Tibial nerve (tissue), 4 donors: ENCODE data around the gene ING1. TPM values are rescaled to one million over a fixed set of nuclear protein-coding genes. Genes with fewer than 3 reads are reported as not detected.
"Not testable (repeated sequence)": the region's sequence is repeated elsewhere in the genome, so short reads cannot be mapped to it uniquely, and the experiment has no call there.

Source experiments
- DNase-seq, 2 donors: peaks; one replicate each; pipeline ENCODE4 v3.0.0-alpha.2; 2019; ENCODE audit warnings: low spot score in 2 of 2
- H3K27ac ChIP-seq, 4 donors: fragments of 200-600 bp; sonication (generic) in 3 of 4; one replicate each; pipeline ENCODE4 v1.5.1; 2017 to 2019; ENCODE audit warnings: mild to moderate bottlenecking in 1 of 4
- H3K27me3 ChIP-seq, 2 donors: fragments of 200-600 bp; sonication (generic) in 1 of 2; one replicate each; pipeline versions ENCODE4 v1.5.1 to v1.6.0; 2017 to 2019
- H3K36me3 ChIP-seq, 3 donors: fragments of 200-600 bp; sonication (generic); one replicate each; pipeline ENCODE4 v1.5.1; 2018 to 2019
- H3K4me1 ChIP-seq, 4 donors: fragments of 200-600 bp; sonication (generic) in 3 of 4; one replicate each; pipeline ENCODE4 v1.5.1; 2017 to 2019
- H3K4me3 ChIP-seq, 4 donors: fragments of 200-600 bp; sonication (generic) in 3 of 4; one replicate each; pipeline ENCODE4 v1.5.1; 2017 to 2019; ENCODE audit warnings: mild to moderate bottlenecking in 1 of 4, moderate library complexity in 1 of 4
- H3K9me3 ChIP-seq, 4 donors: fragments of 200-600 bp; sonication (generic) in 3 of 4; one replicate each; pipeline ENCODE4 v1.5.1; 2017 to 2019
- CTCF ChIP-seq, 5 experiments: fragments of 200-600 bp in 3 of 5; fragments of 450-650 bp in 2 of 5; sonication (generic) in 3 of 5; IDR thresholded peaks; one replicate each; pipeline ENCODE4 v1.5.1; 2016 to 2019; ENCODE audit warnings: antibody characterized with exemption in 5 of 5, mild to moderate bottlenecking in 3 of 5, moderate library complexity in 2 of 5
- EP300 ChIP-seq, 2 donors: sonication (generic); formaldehyde crosslinking; IDR thresholded peaks; one replicate each; pipeline ENCODE4 v1.6.1; 2017; ENCODE audit warnings: antibody characterized with exemption in 2 of 2, mild to moderate bottlenecking in 1 of 2
- POLR2A ChIP-seq, 2 donors: fragments of 450-650 bp; IDR thresholded peaks; one replicate each; pipeline ENCODE4 v1.6.1; 2017; ENCODE audit warnings: antibody characterized with exemption in 2 of 2, mild to moderate bottlenecking in 2 of 2, moderate library complexity in 2 of 2
- WGBS, 2 donors: methylation state at CpG; one replicate each; pipeline ENCODE4 v1.1.5; 2018; 5-methylcytosine and 5-hydroxymethylcytosine counted together
- total RNA-seq, 4 donors: library from RNA; depleted of rRNA; stranded (reverse); fragments of >200 nt; gene quantifications; one replicate each; pipeline ENCODE4 v1.1.0, GENCODE V29; 2016

The ING1 gene
- total RNA-seq, 4 donors from 2014 or later: 23.6 to 32.2 (median 28.3) TPM

- Histone ChIP-seq H3K27me3 (no peaks in the 10 kb centered on the region), H3K36me3 (peaks cover 0 to 25% (median 3%) of the 10 kb centered on the region in 3 donors), H3K9me3 (no peaks in the 10 kb centered on the region), H3K27ac (no peak overlapping the region), H3K4me3 (no peak overlapping the region), H3K4me1 (peaks cover 0 to 41% (median 19%) of the 10 kb centered on the region in 4 donors)
- TF ChIP-seq POLR2A (IDR thresholded peaks at IDR 0.05) (no peak), CTCF (IDR thresholded peaks at IDR 0.05) (no peak), EP300 (IDR thresholded peaks at IDR 0.05) (no peak)
- DNase-seq: no peak
- 96 to 97% methylated on average over 61 of the region's 61 CpGs for WGBS, 2 donors
Measured at GRCh38 chr13:110719036-110719710, 5.7 kb downstream of the ING1 start.

- Histone ChIP-seq H3K36me3 (peaks cover 0 to 35% (median 3%) of the 10 kb centered on the region in 3 donors), H3K4me1 (peaks cover 0 to 27% (median 5%) of the 10 kb centered on the region in 4 donors), H3K27me3 (no peaks in the 10 kb centered on the region), H3K4me3 (no peak overlapping the region), H3K9me3 (no peaks in the 10 kb centered on the region), H3K27ac (no peak overlapping the region)
- 61 to 63% methylated on average over 5 of the region's 5 CpGs for WGBS, 2 donors
- TF ChIP-seq POLR2A (IDR thresholded peaks at IDR 0.05) (no peak), CTCF (IDR thresholded peaks at IDR 0.05) (no peak), EP300 (IDR thresholded peaks at IDR 0.05) (no peak)
- DNase-seq: no peak
Measured at GRCh38 chr13:110722971-110723370, 9.5 kb downstream of the ING1 start.

GRCh38 chr13:110723598-110723997 lies 10.1 kb downstream of the ING1 start:
- Histone ChIP-seq H3K27me3 (no peaks in the 10 kb centered on the region), H3K4me1 (peaks cover 0 to 21% (median 2%) of the 10 kb centered on the region in 4 donors), H3K27ac (peak overlapping the region in 1 of 4 donors; percentile 34), H3K36me3 (peaks cover 0 to 35% (median 3%) of the 10 kb centered on the region in 3 donors), H3K9me3 (no peaks in the 10 kb centered on the region), H3K4me3 (no peak overlapping the region)
- WGBS, 2 donors: 27 to 35% methylated on average over 8 of the region's 8 CpGs
- no peak for DNase-seq
- TF ChIP-seq CTCF (IDR thresholded peaks at IDR 0.05) (no peak), POLR2A (IDR thresholded peaks at IDR 0.05) (no peak), EP300 (IDR thresholded peaks at IDR 0.05) (no peak)

- H3K4me3 ChIP-seq, DNase-seq, H3K9me3 ChIP-seq, H3K27ac ChIP-seq, H3K27me3 ChIP-seq: not testable (repeated sequence)
- H3K36me3 ChIP-seq: peaks cover 0 to 13% (median 0%) of the 10 kb centered on the region in 3 donors
- 97 to 98% methylated on average over 6 of the region's 6 CpGs for WGBS, 2 donors
- H3K4me1 ChIP-seq: peaks cover 0 to 17% (median 2%) of the 10 kb centered on the region in 4 donors
Measured at GRCh38 chr13:110726153-110726552, 12.7 kb downstream of the ING1 start.

- peaks cover 0 to 17% (median 2%) of the 10 kb centered on the region in 4 donors for H3K4me1 ChIP-seq
- no peaks in the 10 kb centered on the region for H3K9me3 ChIP-seq
- no peak overlapping the region for H3K4me3 ChIP-seq
- DNase-seq: no peak
- TF ChIP-seq POLR2A (IDR thresholded peaks at IDR 0.05) (no peak), EP300 (IDR thresholded peaks at IDR 0.05) (no peak), CTCF (IDR thresholded peaks at IDR 0.05) (no peak)
- H3K27ac ChIP-seq: no peak overlapping the region
- H3K27me3 ChIP-seq: no peaks in the 10 kb centered on the region
- peaks cover 0 to 10% (median 0%) of the 10 kb centered on the region in 3 donors for H3K36me3 ChIP-seq
- 66 to 78% methylated on average over 9 of the region's 9 CpGs for WGBS, 2 donors
Measured at GRCh38 chr13:110726726-110727125, 13.2 kb downstream of the ING1 start.
